GM21825 (cell line): Measurements from ENCODE around the gene PRXL2B.
"Not testable (repeated sequence)": the region's sequence is repeated elsewhere in the genome, so short reads cannot be mapped to it uniquely, and the experiment has no call there.

Experiments used
- ATAC-seq: cut with Tn5 transposase; IDR thresholded peaks from one replicate; pipeline ENCODE4 v1.9.1; 2021; ENCODE audit warnings: mild to moderate bottlenecking, moderate library complexity; ENCODE audit not compliant: unreplicated experiment

PRXL2B gene

GRCh38 chr1:2586154-2587070, at the start of gene PRXL2B:
PRXL2B (plus strand) TSS chr1:2586777; CDS start chr1:2586886, 109 bp downstream.
- ATAC-seq = peak; percentile 56

GRCh38 chr1:2537784-2538115, 48.8 kb upstream of the PRXL2B start:
- ATAC-seq = no peak

- ATAC-seq = no peak
Observed at GRCh38 chr1:2538376-2538775, 48.2 kb upstream of the PRXL2B start.

- ATAC-seq = no peak
Observed at GRCh38 chr1:2538872-2539271, 47.7 kb upstream of the PRXL2B start.

GRCh38 chr1:2539312-2539907, 47.2 kb upstream of the PRXL2B start:
- no peak for ATAC-seq

- ATAC-seq = no peak
Observed at GRCh38 chr1:2540816-2541492, 45.6 kb upstream of the PRXL2B start.

GRCh38 chr1:2541619-2542245, 44.8 kb upstream of the PRXL2B start:
- no peak for ATAC-seq

- ATAC-seq = no peak
Observed at GRCh38 chr1:2542246-2542915, 44.2 kb upstream of the PRXL2B start.

- no peak for ATAC-seq
Observed at GRCh38 chr1:2543543-2544092, 43.0 kb upstream of the PRXL2B start.

- ATAC-seq = no peak
Observed at GRCh38 chr1:2544093-2544874, 42.3 kb upstream of the PRXL2B start.

GRCh38 chr1:2544875-2545640, 41.5 kb upstream of the PRXL2B start:
- no peak for ATAC-seq

GRCh38 chr1:2545754-2546514, 40.6 kb upstream of the PRXL2B start:
- ATAC-seq = peak; percentile 30

GRCh38 chr1:2546515-2547209, 39.9 kb upstream of the PRXL2B start:
- peak; percentile 23 for ATAC-seq

GRCh38 chr1:2547210-2548067, 39.1 kb upstream of the PRXL2B start:
- peak; percentile 7 for ATAC-seq

- peak; percentile 20 for ATAC-seq
Observed at GRCh38 chr1:2548068-2548589, 38.4 kb upstream of the PRXL2B start.

- ATAC-seq = not testable (repeated sequence)
Observed at GRCh38 chr1:2549367-2550029, 37.1 kb upstream of the PRXL2B start.
